OCI-LY3 (cell line): ENCODE data around the gene CHPT1.

ENCODE experiments used
- CTCF ChIP-seq: fragments of 200-600, 300-600 bp; sonication (generic); IDR thresholded peaks from 2 replicates; pipeline ENCODE4 v1.5.1; 2014; ENCODE audit warnings: antibody characterized with exemption, low read length, low read depth
- EZH2phosphoT487 ChIP-seq: fragments of 200-600 bp; shearing (Covaris generic); IDR thresholded peaks from 2 replicates; pipeline ENCODE4 v1.6.1; 2018; ENCODE audit warnings: antibody characterized with exemption, mixed run types, low read depth

DNA sequence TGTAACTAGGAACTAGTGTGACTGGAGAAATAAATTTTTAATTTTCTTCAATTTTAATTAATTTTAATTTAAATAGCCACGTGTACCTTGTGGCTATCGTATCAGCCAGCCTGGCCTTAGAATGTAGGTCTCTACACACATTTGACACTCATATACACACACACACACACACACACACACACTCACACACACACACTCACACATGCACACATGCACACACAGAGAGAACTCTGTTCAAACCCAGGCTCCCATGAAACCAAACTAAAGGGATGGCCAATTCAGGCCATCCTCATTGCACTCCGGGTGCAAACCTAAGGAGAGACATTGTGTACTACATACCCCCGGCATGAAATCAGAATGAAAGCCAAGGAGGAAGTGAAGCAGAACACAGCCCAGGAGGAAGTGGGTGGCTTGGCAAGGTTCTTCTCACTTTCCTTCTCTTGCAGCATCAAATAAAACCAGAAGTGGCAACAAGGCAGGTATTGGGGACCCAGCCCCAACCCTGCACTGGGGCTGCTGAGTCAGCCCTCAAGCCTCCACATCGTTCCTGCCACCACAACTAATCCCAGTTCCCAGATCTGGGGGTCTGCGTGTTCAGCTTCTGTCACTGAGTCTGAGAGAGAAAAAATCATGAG lies 26.2 kb upstream of the CHPT1 start:
- TF ChIP-seq CTCF (no peak), EZH2phosphoT487 (no peak)
